HEK293T (cell line): ENCODE results near the gene ABI3BP.

Experiments
- ARNT ChIP-seq: fragments of 450-650 bp; IDR thresholded peaks from 2 replicates; pipeline ENCODE4 v1.6.1; 2017; ENCODE audit warnings: mild to moderate bottlenecking
- HDGF ChIP-seq: fragments of 450-650 bp; IDR thresholded peaks from 2 replicates; pipeline ENCODE4 v1.6.1; 2017; ENCODE audit warnings: antibody characterized with exemption, borderline replicate concordance
- NFRKB ChIP-seq: fragments of 450-650 bp; IDR thresholded peaks from 2 replicates; pipeline ENCODE4 v1.6.1; 2016; ENCODE audit warnings: mild to moderate bottlenecking, moderate library complexity
- PKNOX1 ChIP-seq: fragments of 450-650 bp; IDR thresholded peaks from 2 replicates; pipeline ENCODE4 v1.6.1; 2016
- SP1 ChIP-seq: fragments of 450-650 bp; IDR thresholded peaks from 2 replicates; pipeline ENCODE4 v1.6.1; 2017
- SUZ12 ChIP-seq: fragments of 450-650 bp; IDR thresholded peaks from 2 replicates; pipeline ENCODE4 v1.6.1; 2016; ENCODE audit warnings: mild to moderate bottlenecking

- no peak for TF ChIP-seq NFRKB
- no peak for TF ChIP-seq PKNOX1
- TF ChIP-seq SUZ12 = no peak
- TF ChIP-seq ARNT = no peak
- no peak for TF ChIP-seq HDGF
- TF ChIP-seq SP1 = no peak
Measured at GRCh38 chr3:100857863-100858262, 135.4 kb downstream of the ABI3BP start.
